Stimulated activated naive CD8-positive, alpha-beta T cell treated with anti-CD3 and anti-CD28 coated beads, Interleukin-15, Interleukin-2, amounts not matched to agents 100 ng/mL and 50 ng/mL, for 24 hours (primary cell): ENCODE data around the gene ASMTL.

Experiments used
- H3K27ac Mint-ChIP-seq: one replicate; pipeline ENCODE4 v1.8.0; 2021; ENCODE audit warnings: mild to moderate bottlenecking, mixed read lengths
- H3K27me3 Mint-ChIP-seq: one replicate; pipeline ENCODE4 v1.8.0; 2021; ENCODE audit warnings: mixed read lengths
- H3K36me3 Mint-ChIP-seq: one replicate; pipeline ENCODE4 v1.8.0; 2021; ENCODE audit warnings: low read depth, mixed read lengths
- H3K4me1 Mint-ChIP-seq: one replicate; pipeline ENCODE4 v1.8.0; 2021; ENCODE audit warnings: low read depth, mixed read lengths
- H3K4me3 Mint-ChIP-seq: one replicate; pipeline ENCODE4 v1.8.0; 2021; ENCODE audit warnings: mild to moderate bottlenecking, mixed read lengths
- H3K9me3 Mint-ChIP-seq: one replicate; pipeline ENCODE4 v1.8.0; 2021; ENCODE audit warnings: mixed read lengths

Gene ASMTL

DNA sequence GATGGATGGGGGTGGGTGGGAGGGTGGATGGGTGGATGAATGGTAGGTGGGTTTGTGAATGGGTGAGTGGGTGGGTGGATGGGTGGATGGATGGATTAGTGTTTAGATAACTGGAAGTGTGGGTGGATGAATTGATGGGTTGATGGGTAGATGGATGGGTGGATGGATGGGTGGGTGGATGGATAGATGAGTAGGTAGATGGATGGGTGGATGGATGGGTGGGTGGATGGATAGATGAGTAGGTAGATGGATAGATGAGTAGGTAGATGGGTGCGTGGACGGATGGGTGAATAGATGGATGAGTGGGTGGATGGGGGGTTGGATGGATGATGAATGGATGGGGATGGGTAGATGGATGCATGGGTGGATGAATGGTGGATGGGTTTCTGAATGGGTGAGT lies 20.3 kb upstream of the ASMTL start:
- Mint-ChIP-seq H3K36me3 (peaks cover 42% of the 10 kb centered on the region), H3K9me3 (peaks cover 13% of the 10 kb centered on the region), H3K27ac (no peak overlapping the region), H3K4me3 (no peak overlapping the region), H3K4me1 (peaks cover 83% of the 10 kb centered on the region), H3K27me3 (no peaks in the 10 kb centered on the region)

DNA sequence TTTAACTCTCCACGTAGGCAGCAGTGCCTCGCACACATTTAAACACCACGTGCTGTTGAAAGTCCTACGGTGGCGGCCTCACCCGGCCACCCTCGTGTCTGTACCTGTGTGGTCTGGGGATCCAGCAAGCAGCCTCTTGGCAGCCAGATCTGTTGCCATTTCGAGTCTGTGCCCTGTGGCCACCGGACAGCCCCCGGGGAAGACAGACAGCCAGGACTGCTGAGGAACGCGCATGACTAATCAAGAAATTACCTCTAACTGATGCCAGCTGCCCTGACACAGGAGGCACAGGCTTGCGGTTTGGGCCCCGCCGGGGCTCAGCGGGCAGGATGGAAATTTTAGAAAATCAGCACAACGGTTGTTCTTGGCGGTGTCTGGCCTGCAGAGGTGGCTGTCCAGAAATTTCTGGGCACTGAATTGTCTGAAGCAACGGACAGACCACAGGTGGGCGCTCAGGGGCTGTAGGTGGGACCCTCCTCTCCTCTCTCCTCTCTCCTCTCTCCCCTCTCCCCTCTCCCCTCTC lies 15.6 kb upstream of the ASMTL start:
- Mint-ChIP-seq H3K4me1 (peaks cover 93% of the 10 kb centered on the region), H3K9me3 (no peaks in the 10 kb centered on the region), H3K27me3 (no peaks in the 10 kb centered on the region), H3K36me3 (peaks cover 15% of the 10 kb centered on the region), H3K27ac (peak overlapping the region; percentile 88), H3K4me3 (peak overlapping the region; percentile 67)

DNA sequence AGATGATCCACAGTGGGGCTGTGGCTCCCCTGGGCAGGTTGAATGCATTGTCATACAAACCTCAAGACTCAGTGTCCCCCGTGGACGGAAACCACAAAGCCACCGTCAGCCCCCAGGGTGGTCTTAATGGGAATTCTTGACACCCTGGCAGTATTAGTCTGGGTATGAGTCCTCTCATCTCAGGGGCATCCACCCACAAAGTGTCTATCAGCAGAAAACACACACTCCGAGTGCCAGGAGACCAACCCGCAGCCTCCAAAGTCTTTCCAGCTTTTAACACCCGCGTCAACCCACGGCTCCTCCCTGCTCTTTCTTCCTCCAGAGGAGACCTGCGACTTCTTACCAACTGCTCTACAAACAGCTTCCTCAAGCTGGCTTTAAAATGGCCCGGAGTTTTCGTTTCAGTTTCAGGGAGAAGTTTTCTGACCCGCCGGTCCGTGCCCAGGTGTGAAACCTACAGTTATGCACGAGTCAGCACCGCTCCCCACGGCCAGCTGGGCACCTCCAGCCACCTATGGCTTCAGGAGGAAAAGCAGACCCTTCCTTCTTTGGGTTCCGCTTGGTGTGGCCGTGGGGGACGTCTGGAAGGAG lies 14.4 kb upstream of the ASMTL start:
- Mint-ChIP-seq H3K27me3 (no peaks in the 10 kb centered on the region), H3K27ac (peak overlapping the region; percentile 94), H3K4me1 (peaks cover 93% of the 10 kb centered on the region), H3K4me3 (peak overlapping the region; percentile 78), H3K9me3 (no peaks in the 10 kb centered on the region), H3K36me3 (peaks cover 7% of the 10 kb centered on the region)

GRCh38 chrX:1466232-1466661 lies 13.5 kb upstream of the ASMTL start:
- H3K4me3 Mint-ChIP-seq, result peak overlapping the region; percentile 26
- H3K36me3 Mint-ChIP-seq, result no peaks in the 10 kb centered on the region
- H3K4me1 Mint-ChIP-seq, result peaks cover 86% of the 10 kb centered on the region
- no peak overlapping the region for H3K27ac Mint-ChIP-seq
- no peaks in the 10 kb centered on the region for H3K27me3 Mint-ChIP-seq
- no peaks in the 10 kb centered on the region for H3K9me3 Mint-ChIP-seq

GRCh38 chrX:1465286-1466231 lies 12.8 kb upstream of the ASMTL start:
- Mint-ChIP-seq H3K27me3 (no peaks in the 10 kb centered on the region), H3K4me3 (peak overlapping the region; percentile 39), H3K27ac (no peak overlapping the region), H3K36me3 (no peaks in the 10 kb centered on the region), H3K4me1 (peaks cover 80% of the 10 kb centered on the region), H3K9me3 (no peaks in the 10 kb centered on the region)

DNA sequence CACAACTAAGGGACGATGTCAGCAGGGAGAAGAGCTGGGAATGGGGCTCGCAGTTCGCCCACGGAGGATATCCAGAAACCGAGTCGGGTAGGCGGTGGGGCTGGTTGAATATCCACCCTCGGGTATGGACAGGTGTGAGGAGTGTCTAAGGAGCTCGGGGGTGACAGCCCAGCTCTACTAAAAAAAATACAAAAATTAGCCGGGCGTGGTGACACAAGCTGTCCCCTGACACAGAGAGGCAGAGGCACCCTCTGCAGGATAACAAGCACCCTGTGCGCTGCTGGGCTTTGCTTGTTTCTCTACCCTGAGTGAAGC lies 12.2 kb upstream of the ASMTL start:
- Mint-ChIP-seq H3K27me3 (no peaks in the 10 kb centered on the region), H3K27ac (peak overlapping the region; percentile 67), H3K9me3 (no peaks in the 10 kb centered on the region), H3K4me3 (peak overlapping the region; percentile 59), H3K4me1 (peaks cover 73% of the 10 kb centered on the region), H3K36me3 (no peaks in the 10 kb centered on the region)

- Mint-ChIP-seq H3K36me3 (no peaks in the 10 kb centered on the region), H3K9me3 (no peaks in the 10 kb centered on the region), H3K4me1 (peaks cover 67% of the 10 kb centered on the region), H3K4me3 (peak overlapping the region; percentile 59), H3K27me3 (no peaks in the 10 kb centered on the region), H3K27ac (peak overlapping the region; percentile 67)
Measured at GRCh38 chrX:1464041-1464970, 11.6 kb upstream of the ASMTL start.

DNA sequence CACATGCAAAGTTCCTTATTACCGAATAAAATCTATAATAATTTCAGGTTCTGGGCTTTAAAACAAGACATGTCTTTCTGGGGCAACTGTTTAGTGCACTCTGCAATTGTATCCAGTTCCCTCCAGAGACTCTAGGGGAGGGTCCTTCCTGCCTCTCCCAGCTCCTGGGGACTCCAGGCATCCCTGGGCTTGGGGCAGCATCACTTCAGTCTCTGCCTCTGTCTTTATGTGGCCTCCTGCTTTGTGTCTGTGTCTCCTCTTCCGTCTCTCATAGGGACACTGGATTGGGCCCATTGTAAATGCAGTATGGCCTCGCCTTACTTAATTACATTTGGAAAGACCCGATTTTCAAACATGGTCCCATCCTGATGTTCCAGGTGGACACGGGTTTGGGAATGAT lies 10.9 kb upstream of the ASMTL start:
- H3K9me3 Mint-ChIP-seq, result no peaks in the 10 kb centered on the region
- peak overlapping the region; percentile 44 for H3K4me3 Mint-ChIP-seq
- peaks cover 63% of the 10 kb centered on the region for H3K4me1 Mint-ChIP-seq
- H3K27me3 Mint-ChIP-seq, result no peaks in the 10 kb centered on the region
- H3K27ac Mint-ChIP-seq, result peak overlapping the region; percentile 87
- H3K36me3 Mint-ChIP-seq, result no peaks in the 10 kb centered on the region

GRCh38 chrX:1462596-1463251 lies 10.0 kb upstream of the ASMTL start:
- Mint-ChIP-seq H3K36me3 (no peaks in the 10 kb centered on the region), H3K27ac (peak overlapping the region; percentile 87), H3K4me3 (peak overlapping the region; percentile 44), H3K9me3 (no peaks in the 10 kb centered on the region), H3K27me3 (no peaks in the 10 kb centered on the region), H3K4me1 (peaks cover 55% of the 10 kb centered on the region)

- peaks cover 49% of the 10 kb centered on the region for H3K4me1 Mint-ChIP-seq
Measured at GRCh38 chrX:1462110-1462509, 9.4 kb upstream of the ASMTL start.

GRCh38 chrX:1455948-1456280 lies 3.2 kb upstream of the ASMTL start:
- no peak overlapping the region for H3K4me3 Mint-ChIP-seq

More at GRCh38 chrX:1462110-1462509, 9.4 kb upstream of the ASMTL start:
- no peaks in the 10 kb centered on the region for H3K36me3 Mint-ChIP-seq
- H3K27me3 Mint-ChIP-seq, result no peaks in the 10 kb centered on the region
- H3K9me3 Mint-ChIP-seq, result no peaks in the 10 kb centered on the region
- no peak overlapping the region for H3K4me3 Mint-ChIP-seq
- peak overlapping the region; percentile 87 for H3K27ac Mint-ChIP-seq

DNA sequence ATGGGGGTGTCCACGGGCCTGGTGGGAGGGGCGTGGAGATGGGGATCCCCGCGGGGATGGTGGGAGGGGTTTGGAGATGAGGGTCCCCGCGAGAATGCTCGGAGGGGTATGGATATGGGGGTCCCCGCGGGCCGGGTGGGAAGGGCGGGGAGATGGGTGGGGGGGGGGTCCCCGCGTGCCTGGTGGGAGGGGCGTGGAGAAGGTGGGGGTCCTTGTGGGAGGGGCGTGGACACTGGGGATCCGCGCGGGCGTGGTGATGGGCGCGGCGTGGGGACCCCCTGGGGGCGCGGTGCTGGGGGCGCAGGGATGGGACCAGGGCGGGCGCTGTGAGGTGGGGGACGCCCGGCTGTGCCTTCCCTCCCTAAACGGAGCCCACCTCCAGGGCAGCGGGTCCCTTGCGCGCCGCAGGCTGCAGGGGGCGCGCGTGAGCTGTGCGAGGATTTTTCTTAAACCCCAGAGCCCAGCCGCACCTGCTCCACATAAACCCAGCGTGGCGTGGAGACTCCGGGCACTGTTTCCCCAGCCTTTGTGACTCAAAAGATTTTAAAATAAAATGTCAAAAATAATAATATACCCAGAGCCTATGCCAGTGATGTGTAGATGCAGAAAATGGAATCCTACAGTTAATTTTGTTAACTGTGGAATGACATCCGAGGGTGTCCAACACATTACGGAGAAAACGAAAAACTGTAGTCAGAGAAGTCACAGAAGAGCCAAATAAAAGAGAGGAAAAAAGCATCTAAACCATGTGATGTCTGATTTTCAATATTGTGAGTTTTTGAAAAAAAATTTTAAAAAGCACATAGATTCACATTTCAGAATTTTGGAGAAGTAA lies 1.5 kb upstream of the ASMTL start:
- Mint-ChIP-seq H3K36me3 (peaks cover 10% of the 10 kb centered on the region), H3K9me3 (peaks cover 3% of the 10 kb centered on the region), H3K27me3 (no peaks in the 10 kb centered on the region), H3K4me3 (peak overlapping the region; percentile 49), H3K27ac (no peak overlapping the region), H3K4me1 (peaks cover 18% of the 10 kb centered on the region)

More at GRCh38 chrX:1455948-1456280, 3.2 kb upstream of the ASMTL start:
- H3K36me3 Mint-ChIP-seq, result no peaks in the 10 kb centered on the region
- peak overlapping the region; percentile 2 for H3K27ac Mint-ChIP-seq
- H3K4me1 Mint-ChIP-seq, result peaks cover 18% of the 10 kb centered on the region
- no peaks in the 10 kb centered on the region for H3K27me3 Mint-ChIP-seq
- H3K9me3 Mint-ChIP-seq, result no peaks in the 10 kb centered on the region

- peaks cover 18% of the 10 kb centered on the region for H3K36me3 Mint-ChIP-seq
- H3K27ac Mint-ChIP-seq, result peak overlapping the region; percentile 88
- peak overlapping the region; percentile 77 for H3K4me3 Mint-ChIP-seq
- H3K4me1 Mint-ChIP-seq, result peaks cover 22% of the 10 kb centered on the region
- H3K27me3 Mint-ChIP-seq, result no peaks in the 10 kb centered on the region
- peaks cover 11% of the 10 kb centered on the region for H3K9me3 Mint-ChIP-seq
Measured at GRCh38 chrX:1453395-1453783, 680 bp upstream of the ASMTL start.
